Keratinocyte (primary cell): ENCODE measurements around the gene ABCC9. TPM values are rescaled to one million over a fixed set of nuclear protein-coding genes. Genes with fewer than 3 reads are reported as not detected.

ENCODE experiments used
- DNase-seq: peaks from one replicate; pipeline ENCODE4 v3.0.0-alpha.2; 2011; ENCODE audit warnings: low read depth, missing footprints, low spot score
- FAIRE-seq: peaks from 2 replicates; lab custom pipeline; 2011; peaks lifted over from hg19 to GRCh38; lab: Jason Lieb, UNC
- H2AFZ ChIP-seq: 2 replicates; pipeline ENCODE4 v1.6.0; 2012; ENCODE audit warnings: low read length, control low read depth, inconsistent platforms; ENCODE audit not compliant: control insufficient read depth
- H3K27ac ChIP-seq: 2 replicates; pipeline ENCODE4 v1.5.1; 2011; ENCODE audit warnings: low read length; ENCODE audit not compliant: control insufficient read depth, insufficient read depth
- H3K27me3 ChIP-seq: 3 replicates; pipeline ENCODE4 v1.6.0; 2011; ENCODE audit warnings: low read length; ENCODE audit not compliant: control insufficient read depth, insufficient read depth; ENCODE audit errors: extremely low read depth
- H3K36me3 ChIP-seq, 2 experiments: 2 replicates in 1 of 2; 3 replicates in 1 of 2; pipeline ENCODE4 v1.5.1; 2011; ENCODE audit warnings: low read length in 2 of 2, mild to moderate bottlenecking in 1 of 2; ENCODE audit not compliant: control insufficient read depth in 2 of 2, insufficient read depth in 2 of 2; ENCODE audit errors: extremely low read depth in 1 of 2
- H3K4me1 ChIP-seq: 3 replicates; pipeline ENCODE4 v1.5.1; 2011; ENCODE audit warnings: low read length; ENCODE audit not compliant: control insufficient read depth, insufficient read depth; ENCODE audit errors: extremely low read depth
- H3K4me2 ChIP-seq: 3 replicates; pipeline ENCODE4 v1.6.0; 2011; ENCODE audit warnings: low read depth, low read length; ENCODE audit not compliant: control insufficient read depth, insufficient read depth; ENCODE audit errors: extremely low read depth
- H3K4me3 ChIP-seq, 3 experiments: fragments of 200-600 bp in 1 of 3; sonication (generic) in 1 of 3; 2 replicates in 2 of 3; 3 replicates in 1 of 3; pipeline ENCODE4 v1.5.1; 2011 to 2016; ENCODE audit warnings: low read length in 3 of 3, mild to moderate bottlenecking in 3 of 3, control low read depth in 2 of 3, inconsistent platforms in 1 of 3, low read depth in 1 of 3, mixed read lengths in 1 of 3, mixed run types in 1 of 3, moderate library complexity in 1 of 3; ENCODE audit not compliant: control insufficient read depth in 2 of 3, insufficient read depth in 2 of 3; ENCODE audit errors: extremely low read depth in 1 of 3
- H3K79me2 ChIP-seq: 2 replicates; pipeline ENCODE4 v1.6.0; 2012; ENCODE audit warnings: low read length; ENCODE audit not compliant: control insufficient read depth, insufficient read depth
- H3K9ac ChIP-seq: 3 replicates; pipeline ENCODE4 v1.6.0; 2011; ENCODE audit warnings: low read length; ENCODE audit not compliant: control insufficient read depth, insufficient read depth; ENCODE audit errors: extremely low read depth
- H3K9me1 ChIP-seq: 3 replicates; pipeline ENCODE4 v1.6.0; 2011; ENCODE audit warnings: low read length; ENCODE audit not compliant: control insufficient read depth, insufficient read depth; ENCODE audit errors: extremely low read depth
- H3K9me3 ChIP-seq: 2 replicates; pipeline ENCODE4 v1.5.1; 2012; ENCODE audit warnings: low read depth, low read length; ENCODE audit not compliant: control insufficient read depth
- H4K20me1 ChIP-seq: 3 replicates; pipeline ENCODE4 v1.6.0; 2011; ENCODE audit warnings: low read length; ENCODE audit not compliant: control insufficient read depth, insufficient read depth; ENCODE audit errors: extremely low read depth
- EZH2 ChIP-seq: IDR thresholded peaks from one replicate; pipeline ENCODE4 v1.6.1; 2012; ENCODE audit warnings: inconsistent platforms, mild to moderate bottlenecking, low read length, moderate library complexity
- dilution Hi-C: fragments of 300-500 bp; cut with MboI; formaldehyde crosslinking; loops from one replicate; pipeline ENCODE4 v1.7.0; 2020; ENCODE audit warnings: low sequenced_read_pairs; ENCODE audit not compliant: extremely low pct_ligation_motif_present
- polyA plus RNA-seq, 5 experiments: library from polyadenylated mRNA; depleted of rRNA in 3 of 5; stranded (reverse) in 3 of 5; stranded (forward) in 1 of 5; unstranded in 1 of 5; fragments of >200 nt; gene quantifications; 1 replicate in 1 of 5; 2 replicates in 3 of 5; 3 replicates in 1 of 5; pipeline versions ENCODE4 v1.2.1 to v1.2.3, GENCODE V29; 2011 to 2012; ENCODE audit warnings: missing spikeins in 2 of 5, low read depth in 1 of 5, low replicate concordance in 1 of 5
- TF ChIP-seq, protein P1 (sequence below), 3 experiments: IDR thresholded peaks in 1 of 3; conservative IDR thresholded peaks in 1 of 3; optimal IDR thresholded peaks in 1 of 3; 2 replicates in 2 of 3; 3 replicates in 1 of 3; pipeline versions ENCODE3 to v1.5.1; 2011; ENCODE audit warnings: low read length in 3 of 3, mild to moderate bottlenecking in 3 of 3, moderate library complexity in 2 of 3, control low read depth in 1 of 3, inconsistent platforms in 1 of 3; ENCODE audit not compliant: insufficient read depth in 2 of 3; ENCODE audit errors: extremely low read depth in 1 of 3

The ABCC9 gene
- polyA plus RNA-seq, 1 donor (not counting 4 experiments of a cell fraction or from before 2014, with no cell fraction given), result not detected

DNA sequence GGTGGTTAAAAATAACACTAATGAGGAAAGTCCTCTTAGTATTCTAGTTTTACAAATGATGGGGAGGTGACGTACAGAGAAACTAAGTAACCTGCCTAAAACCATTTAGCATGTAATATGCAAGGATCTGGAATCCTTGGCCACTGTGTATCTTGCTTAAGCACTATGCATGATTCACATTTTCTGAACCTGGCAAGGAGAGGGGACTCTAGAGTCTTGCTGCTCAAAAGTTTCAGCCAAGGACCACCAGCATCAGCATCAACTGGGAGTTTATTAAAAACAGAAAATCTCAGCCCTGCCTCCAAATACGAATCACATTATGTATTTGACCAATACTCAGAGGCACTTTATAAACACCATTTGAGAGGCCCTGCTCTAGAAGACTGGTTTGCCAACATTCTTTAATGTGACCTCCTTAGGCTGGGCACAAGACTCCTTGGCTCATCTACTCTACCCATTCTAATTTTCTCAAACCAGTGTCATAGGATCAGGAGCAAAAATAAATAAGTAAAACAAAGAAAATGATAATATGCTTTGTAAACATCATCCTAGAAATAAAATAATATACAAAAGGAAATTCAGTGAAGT is 52.9 kb downstream of the ABCC9 start:
- FAIRE-seq (no peak), DNase-seq (no peak)
- Histone ChIP-seq H3K4me3 (no peak overlapping the region), H3K9ac (no peak overlapping the region), H3K4me1 (no peaks in the 10 kb centered on the region), H2AFZ (no peak overlapping the region), H4K20me1 (no peaks in the 10 kb centered on the region), H3K4me2 (no peak overlapping the region), H3K9me1 (no peaks in the 10 kb centered on the region), H3K79me2 (no peaks in the 10 kb centered on the region), H3K36me3 (no peaks in the 10 kb centered on the region), H3K9me3 (no peaks in the 10 kb centered on the region), H3K27ac (no peak overlapping the region), H3K27me3 (no peaks in the 10 kb centered on the region)
- TF ChIP-seq, protein P1, sequence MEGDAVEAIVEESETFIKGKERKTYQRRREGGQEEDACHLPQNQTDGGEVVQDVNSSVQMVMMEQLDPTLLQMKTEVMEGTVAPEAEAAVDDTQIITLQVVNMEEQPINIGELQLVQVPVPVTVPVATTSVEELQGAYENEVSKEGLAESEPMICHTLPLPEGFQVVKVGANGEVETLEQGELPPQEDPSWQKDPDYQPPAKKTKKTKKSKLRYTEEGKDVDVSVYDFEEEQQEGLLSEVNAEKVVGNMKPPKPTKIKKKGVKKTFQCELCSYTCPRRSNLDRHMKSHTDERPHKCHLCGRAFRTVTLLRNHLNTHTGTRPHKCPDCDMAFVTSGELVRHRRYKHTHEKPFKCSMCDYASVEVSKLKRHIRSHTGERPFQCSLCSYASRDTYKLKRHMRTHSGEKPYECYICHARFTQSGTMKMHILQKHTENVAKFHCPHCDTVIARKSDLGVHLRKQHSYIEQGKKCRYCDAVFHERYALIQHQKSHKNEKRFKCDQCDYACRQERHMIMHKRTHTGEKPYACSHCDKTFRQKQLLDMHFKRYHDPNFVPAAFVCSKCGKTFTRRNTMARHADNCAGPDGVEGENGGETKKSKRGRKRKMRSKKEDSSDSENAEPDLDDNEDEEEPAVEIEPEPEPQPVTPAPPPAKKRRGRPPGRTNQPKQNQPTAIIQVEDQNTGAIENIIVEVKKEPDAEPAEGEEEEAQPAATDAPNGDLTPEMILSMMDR (optimal IDR thresholded peaks at IDR 0.05 in 1 of 3, IDR thresholded peaks at IDR 0.05 in 1 of 3, conservative IDR thresholded peaks at IDR 0.05 in 1 of 3; ENCODE audit: extremely low read depth in 1 of 3, insufficient read depth in 2 of 3, low read length in 3 of 3), result no peak
- no peak for TF ChIP-seq EZH2
- dilution Hi-C loops, result no loop called here

- Histone ChIP-seq H3K79me2 (no peaks in the 10 kb centered on the region), H3K9me1 (no peaks in the 10 kb centered on the region)
- dilution Hi-C loops, result no loop called here
Observed at GRCh38 chr12:21884936-21885335, 56.3 kb downstream of the ABCC9 start.

More at GRCh38 chr12:21884936-21885335, 56.3 kb downstream of the ABCC9 start:
- no peak for DNase-seq
- Histone ChIP-seq H3K27me3 (no peaks in the 10 kb centered on the region), H3K9me3 (no peaks in the 10 kb centered on the region), H3K4me3 (no peak overlapping the region), H3K4me1 (no peaks in the 10 kb centered on the region), H3K27ac (no peak overlapping the region), H4K20me1 (no peaks in the 10 kb centered on the region), H3K36me3 (no peaks in the 10 kb centered on the region), H2AFZ (no peak overlapping the region), H3K9ac (no peak overlapping the region), H3K4me2 (no peak overlapping the region)
- no peak for TF ChIP-seq EZH2
- TF ChIP-seq, protein P1 (optimal IDR thresholded peaks at IDR 0.05 in 1 of 3, IDR thresholded peaks at IDR 0.05 in 1 of 3, conservative IDR thresholded peaks at IDR 0.05 in 1 of 3; ENCODE audit: extremely low read depth in 1 of 3, insufficient read depth in 2 of 3, low read length in 3 of 3), result no peak
- FAIRE-seq, result no peak
